Neural cell (in vitro differentiated cells): Measurements from ENCODE around the gene HIVEP2. TPM values are rescaled to one million over a fixed set of nuclear protein-coding genes. Genes with fewer than 3 reads are reported as not detected.

Experiments
- H2AFZ ChIP-seq: fragments of 200-600, 300-800 bp; sonication (generic), shearing (Covaris generic); 2 replicates; pipeline ENCODE4 v1.6.0; 2014; ENCODE audit warnings: low read depth, mild to moderate bottlenecking, antibody characterized with exemption, low read length, moderate library complexity
- H3F3A ChIP-seq: fragments of 200-600 bp; shearing (Covaris generic); 2 replicates; pipeline ENCODE4 v1.6.1; 2016; ENCODE audit warnings: mild to moderate bottlenecking, moderate library complexity, mixed read lengths, antibody characterized with exemption, low read length; ENCODE audit not compliant: insufficient read depth, poor library complexity, severe bottlenecking
- H3K27ac ChIP-seq: fragments of 200-600, 300-800 bp; sonication (generic), shearing (Covaris generic); 2 replicates; pipeline ENCODE4 v1.5.1; 2014; ENCODE audit warnings: mild to moderate bottlenecking, low read length, moderate library complexity
- H3K27me3 ChIP-seq: fragments of 300-800, 200-600 bp; sonication (generic), shearing (Covaris generic); 2 replicates; pipeline ENCODE4 v1.6.0; 2014; ENCODE audit warnings: mild to moderate bottlenecking, low read depth, low read length, moderate library complexity; ENCODE audit not compliant: insufficient read depth
- H3K36me3 ChIP-seq: fragments of 300-800, 200-600 bp; sonication (generic), shearing (Covaris generic); 2 replicates; pipeline ENCODE4 v1.5.1; 2014; ENCODE audit warnings: mild to moderate bottlenecking, antibody characterized with exemption, low read length, moderate library complexity; ENCODE audit not compliant: insufficient read depth
- H3K4me2 ChIP-seq: fragments of 300-800, 200-600 bp; sonication (generic), shearing (Covaris generic); 2 replicates; pipeline ENCODE4 v1.6.0; 2014; ENCODE audit warnings: mild to moderate bottlenecking, low read length
- H3K4me3 ChIP-seq: fragments of 300-800, 200-600 bp; sonication (generic), shearing (Covaris generic); 2 replicates; pipeline ENCODE4 v1.5.1; 2014; ENCODE audit warnings: mild to moderate bottlenecking, low read length, moderate library complexity
- H3K79me2 ChIP-seq: fragments of 200-600 bp; shearing (Covaris generic); replicated peaks from 2 replicates; pipeline ENCODE4 v1.6.0; 2014; ENCODE audit warnings: mild to moderate bottlenecking, low read length, moderate library complexity; ENCODE audit not compliant: insufficient read depth
- H3K9ac ChIP-seq: fragments of 300-800, 200-600 bp; sonication (generic), shearing (Covaris generic); 2 replicates; pipeline ENCODE4 v1.6.1; 2016; ENCODE audit warnings: mild to moderate bottlenecking, low read length, mixed read lengths
- H3K9me2 ChIP-seq: fragments of 200-600 bp; shearing (Covaris generic); 2 replicates; pipeline ENCODE4 v1.6.1; 2016; ENCODE audit warnings: mild to moderate bottlenecking, low read length, mixed read lengths; ENCODE audit not compliant: insufficient read depth
- H3K9me3 ChIP-seq: fragments of 200-600, 300-800 bp; sonication (generic), shearing (Covaris generic); 2 replicates; pipeline ENCODE4 v1.6.1; 2016; ENCODE audit warnings: mild to moderate bottlenecking, mixed run types, low read length, moderate library complexity, mixed read lengths
- H4K20me1 ChIP-seq: fragments of 200-600 bp; shearing (Covaris generic); 2 replicates; pipeline ENCODE4 v1.6.1; 2016; ENCODE audit warnings: mild to moderate bottlenecking, mixed run types; ENCODE audit not compliant: insufficient read depth
- EP300 ChIP-seq: fragments of 450-650 bp; conservative IDR thresholded peaks from 2 replicates; pipeline ENCODE4 v1.6.1; 2014; ENCODE audit warnings: antibody characterized with exemption, mild to moderate bottlenecking, moderate library complexity; ENCODE audit not compliant: poor library complexity, severe bottlenecking
- EZH2 ChIP-seq: fragments of 200-600, 300-800 bp; shearing (Covaris generic), sonication (generic); IDR thresholded peaks from 2 replicates; pipeline ENCODE4 v1.6.1; 2014; ENCODE audit warnings: antibody characterized with exemption, low read length, borderline replicate concordance, mild to moderate bottlenecking; ENCODE audit not compliant: insufficient read depth, poor library complexity, severe bottlenecking
- MXI1 ChIP-seq: fragments of 450-650 bp; conservative IDR thresholded peaks from 2 replicates; pipeline ENCODE4 v1.6.1; 2014; ENCODE audit warnings: antibody characterized with exemption, mild to moderate bottlenecking; ENCODE audit not compliant: poor library complexity, severe bottlenecking
- POLR2AphosphoS5 ChIP-seq: IDR thresholded peaks from 2 replicates; pipeline ENCODE4 v1.6.1; 2012
- RAD21 ChIP-seq: fragments of 450-650 bp; conservative IDR thresholded peaks from 2 replicates; pipeline ENCODE4 v1.6.1; 2014; ENCODE audit warnings: antibody characterized with exemption, mild to moderate bottlenecking, moderate library complexity
- REST ChIP-seq: IDR thresholded peaks from 2 replicates; pipeline ENCODE4 v1.6.1; 2012; ENCODE audit warnings: borderline replicate concordance
- SMC3 ChIP-seq: fragments of 450-650 bp; conservative IDR thresholded peaks from 2 replicates; pipeline ENCODE4 v1.6.1; 2014; ENCODE audit warnings: antibody characterized with exemption, mild to moderate bottlenecking, moderate library complexity; ENCODE audit not compliant: poor library complexity
- TAF1 ChIP-seq: IDR thresholded peaks from 2 replicates; pipeline ENCODE4 v1.6.1; 2012; ENCODE audit warnings: low read depth
- polyA plus RNA-seq: library from polyadenylated mRNA; depleted of rRNA; stranded (reverse); fragments of >200 nt; gene quantifications from 2 replicates; pipeline ENCODE4 v1.2.3, GENCODE V29; 2014
- TF ChIP-seq, protein P1 (sequence below): fragments of 450-650 bp; IDR thresholded peaks from 2 replicates; pipeline ENCODE4 v1.5.1; 2014; ENCODE audit warnings: antibody characterized with exemption, mild to moderate bottlenecking, moderate library complexity; ENCODE audit not compliant: poor library complexity, severe bottlenecking

HIVEP2 gene
- polyA plus RNA-seq, 1 donor from 2014 or later = 6.0 TPM

DNA sequence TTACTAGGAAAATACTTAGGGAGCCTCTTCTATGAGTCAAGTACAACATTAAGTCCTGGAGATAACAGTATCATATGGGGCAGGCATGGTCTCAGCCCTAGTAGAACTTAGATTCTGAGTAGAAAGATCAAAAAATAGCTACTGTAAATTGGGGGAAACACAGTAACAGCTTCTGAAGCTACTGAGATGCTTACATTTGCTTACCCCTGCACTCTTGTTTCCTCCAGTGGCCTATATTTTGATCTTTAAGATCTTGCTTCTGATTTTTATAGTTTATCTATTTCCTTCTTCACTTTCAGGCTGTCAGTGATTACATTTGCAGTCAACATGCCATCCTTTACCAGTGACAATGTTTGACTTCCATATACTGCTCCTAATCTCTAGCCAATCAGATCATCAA lies 35.3 kb downstream of the HIVEP2 start:
- no peak overlapping the region for H2AFZ ChIP-seq
- H3K9me2 ChIP-seq = no peaks in the 10 kb centered on the region
- H3F3A ChIP-seq = no peaks in the 10 kb centered on the region
- H3K4me3 ChIP-seq = no peak overlapping the region
- H3K9ac ChIP-seq = no peak overlapping the region
- no peaks in the 10 kb centered on the region for H3K9me3 ChIP-seq
- no peak overlapping the region for H3K4me2 ChIP-seq
- H3K27ac ChIP-seq = no peak overlapping the region
- H4K20me1 ChIP-seq = no peaks in the 10 kb centered on the region
- no peaks in the 10 kb centered on the region for H3K79me2 ChIP-seq
- TF ChIP-seq POLR2AphosphoS5 = no peak
- no peak for TF ChIP-seq RAD21
- TF ChIP-seq, protein P1, sequence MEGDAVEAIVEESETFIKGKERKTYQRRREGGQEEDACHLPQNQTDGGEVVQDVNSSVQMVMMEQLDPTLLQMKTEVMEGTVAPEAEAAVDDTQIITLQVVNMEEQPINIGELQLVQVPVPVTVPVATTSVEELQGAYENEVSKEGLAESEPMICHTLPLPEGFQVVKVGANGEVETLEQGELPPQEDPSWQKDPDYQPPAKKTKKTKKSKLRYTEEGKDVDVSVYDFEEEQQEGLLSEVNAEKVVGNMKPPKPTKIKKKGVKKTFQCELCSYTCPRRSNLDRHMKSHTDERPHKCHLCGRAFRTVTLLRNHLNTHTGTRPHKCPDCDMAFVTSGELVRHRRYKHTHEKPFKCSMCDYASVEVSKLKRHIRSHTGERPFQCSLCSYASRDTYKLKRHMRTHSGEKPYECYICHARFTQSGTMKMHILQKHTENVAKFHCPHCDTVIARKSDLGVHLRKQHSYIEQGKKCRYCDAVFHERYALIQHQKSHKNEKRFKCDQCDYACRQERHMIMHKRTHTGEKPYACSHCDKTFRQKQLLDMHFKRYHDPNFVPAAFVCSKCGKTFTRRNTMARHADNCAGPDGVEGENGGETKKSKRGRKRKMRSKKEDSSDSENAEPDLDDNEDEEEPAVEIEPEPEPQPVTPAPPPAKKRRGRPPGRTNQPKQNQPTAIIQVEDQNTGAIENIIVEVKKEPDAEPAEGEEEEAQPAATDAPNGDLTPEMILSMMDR = no peak
- no peak for TF ChIP-seq REST
- no peak for TF ChIP-seq TAF1
- no peak for TF ChIP-seq EP300
- no peak for TF ChIP-seq MXI1
- no peak for TF ChIP-seq EZH2
- no peak for TF ChIP-seq SMC3
- no peaks in the 10 kb centered on the region for H3K27me3 ChIP-seq
- H3K36me3 ChIP-seq = no peaks in the 10 kb centered on the region

DNA sequence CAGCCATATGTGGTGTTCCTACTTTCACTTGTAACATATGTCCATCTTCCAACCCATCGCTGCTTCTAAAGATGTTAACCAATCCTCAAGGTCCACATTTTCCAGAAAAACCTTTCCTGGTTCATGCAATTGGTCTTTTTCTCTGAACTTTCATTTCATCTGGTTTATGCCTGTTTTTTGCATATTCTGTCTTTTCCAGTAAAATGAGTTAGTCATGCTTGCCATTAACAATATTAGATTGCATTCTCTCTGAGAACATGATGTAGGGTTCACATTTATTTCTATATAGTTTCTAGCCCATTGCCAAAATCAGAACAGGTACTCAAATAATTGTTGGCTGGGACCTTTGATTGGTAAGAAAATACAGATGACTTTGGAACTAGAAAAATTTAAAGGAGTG lies 36.7 kb downstream of the HIVEP2 start:
- Histone ChIP-seq H3K79me2 (peaks cover 2% of the 10 kb centered on the region), H3K9me2 (no peaks in the 10 kb centered on the region), H3F3A (no peaks in the 10 kb centered on the region), H4K20me1 (no peaks in the 10 kb centered on the region), H2AFZ (no peak overlapping the region), H3K36me3 (no peaks in the 10 kb centered on the region), H3K9ac (no peak overlapping the region), H3K27ac (no peak overlapping the region), H3K4me2 (no peak overlapping the region), H3K9me3 (no peaks in the 10 kb centered on the region), H3K27me3 (no peaks in the 10 kb centered on the region), H3K4me3 (no peak overlapping the region)
- TF ChIP-seq, protein P1 = no peak
- TF ChIP-seq EZH2 (no peak), MXI1 (no peak)
